Measurements from ENCODE around the gene FABP1. TPM values are rescaled to one million over a fixed set of nuclear protein-coding genes. Genes with fewer than 3 reads are reported as not detected.

The FABP1 gene
- total RNA-seq, 1 donor: not detected

DNA sequence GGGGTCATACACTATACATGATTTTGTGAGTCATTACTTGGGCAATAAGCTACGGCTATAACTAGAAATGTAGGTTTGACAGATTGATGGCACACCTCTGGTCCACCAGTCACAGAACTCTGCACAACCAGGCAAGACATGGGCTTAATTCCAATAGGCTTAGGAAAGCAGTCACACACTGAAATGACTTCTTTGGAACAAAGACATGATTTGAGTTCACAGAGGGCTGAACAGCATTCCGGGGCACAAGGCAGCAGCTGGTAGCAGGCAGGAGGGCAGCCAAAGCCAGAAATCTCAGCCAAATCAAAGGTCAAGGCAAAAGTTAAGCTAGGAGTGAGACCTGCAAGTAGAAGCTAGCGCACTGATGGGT lies 27.4 kb downstream of the FABP1 start:
- H3K27me3 ChIP-seq (ENCODE audit: insufficient read depth, low read length): no peaks in the 10 kb centered on the region
- H2AFZ ChIP-seq (ENCODE audit: low read length): no peak overlapping the region
- H3K9me3 ChIP-seq (ENCODE audit: low read depth, low read length): no peaks in the 10 kb centered on the region
- no peaks in the 10 kb centered on the region for H4K20me1 ChIP-seq (ENCODE audit: insufficient read depth, low read length)
- TF ChIP-seq, protein P1, sequence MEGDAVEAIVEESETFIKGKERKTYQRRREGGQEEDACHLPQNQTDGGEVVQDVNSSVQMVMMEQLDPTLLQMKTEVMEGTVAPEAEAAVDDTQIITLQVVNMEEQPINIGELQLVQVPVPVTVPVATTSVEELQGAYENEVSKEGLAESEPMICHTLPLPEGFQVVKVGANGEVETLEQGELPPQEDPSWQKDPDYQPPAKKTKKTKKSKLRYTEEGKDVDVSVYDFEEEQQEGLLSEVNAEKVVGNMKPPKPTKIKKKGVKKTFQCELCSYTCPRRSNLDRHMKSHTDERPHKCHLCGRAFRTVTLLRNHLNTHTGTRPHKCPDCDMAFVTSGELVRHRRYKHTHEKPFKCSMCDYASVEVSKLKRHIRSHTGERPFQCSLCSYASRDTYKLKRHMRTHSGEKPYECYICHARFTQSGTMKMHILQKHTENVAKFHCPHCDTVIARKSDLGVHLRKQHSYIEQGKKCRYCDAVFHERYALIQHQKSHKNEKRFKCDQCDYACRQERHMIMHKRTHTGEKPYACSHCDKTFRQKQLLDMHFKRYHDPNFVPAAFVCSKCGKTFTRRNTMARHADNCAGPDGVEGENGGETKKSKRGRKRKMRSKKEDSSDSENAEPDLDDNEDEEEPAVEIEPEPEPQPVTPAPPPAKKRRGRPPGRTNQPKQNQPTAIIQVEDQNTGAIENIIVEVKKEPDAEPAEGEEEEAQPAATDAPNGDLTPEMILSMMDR (IDR thresholded peaks at IDR 0.05; ENCODE audit: extremely low read depth, low read depth, low read length): no peak
- H3K4me1 ChIP-seq (ENCODE audit: insufficient read depth, low read length): no peaks in the 10 kb centered on the region
- H3K36me3 ChIP-seq (ENCODE audit: insufficient read depth, low read length): no peaks in the 10 kb centered on the region
- H3K79me2 ChIP-seq (ENCODE audit: insufficient read depth, low read length): no peaks in the 10 kb centered on the region
- H3K27ac ChIP-seq (ENCODE audit: low read depth, low read length): no peak overlapping the region
- no peak overlapping the region for H3K4me2 ChIP-seq (ENCODE audit: insufficient read depth, low read length)
- no peak for DNase-seq (ENCODE audit: insufficient read length, low spot score, missing footprints)
- H3K4me3 ChIP-seq (ENCODE audit: insufficient read depth, low read length): no peak overlapping the region

DNA sequence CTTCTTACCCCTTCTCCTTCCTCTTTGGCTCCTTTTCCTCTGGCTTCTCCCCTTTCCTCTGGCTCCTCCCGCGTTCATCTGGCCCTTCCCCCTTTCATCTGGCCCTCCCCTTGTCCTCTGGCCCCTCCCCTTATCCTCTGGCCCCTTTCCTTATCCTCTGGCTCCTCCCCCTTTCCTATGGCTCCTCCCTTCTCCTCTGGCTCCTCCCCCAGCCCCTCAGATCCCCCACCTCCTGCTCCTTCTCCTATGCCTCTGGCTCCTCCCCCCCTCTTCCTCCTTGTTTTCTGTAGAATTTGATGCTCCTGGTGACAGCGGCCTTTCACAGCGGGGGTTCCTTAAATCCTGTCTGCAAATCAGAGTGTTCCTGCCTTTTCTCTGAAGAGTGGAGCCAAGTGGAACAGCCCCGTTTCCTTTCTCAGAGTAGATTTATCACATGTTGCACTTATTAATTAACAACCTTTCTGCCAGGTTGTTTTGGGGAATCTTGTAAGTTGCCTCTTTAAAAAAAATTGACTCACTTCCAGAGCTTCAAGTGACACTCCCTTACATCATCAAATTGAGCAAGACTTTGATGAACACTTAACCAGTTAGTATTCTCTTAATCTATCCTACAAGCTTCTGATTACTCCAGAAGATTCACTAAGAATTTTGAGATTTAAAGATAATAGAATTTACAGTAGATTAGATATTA lies 27.9 kb downstream of the FABP1 start:
- TF ChIP-seq, protein P1 (IDR thresholded peaks at IDR 0.05; ENCODE audit: extremely low read depth, low read depth, low read length): no peak
- Histone ChIP-seq H3K4me3 (ENCODE audit: insufficient read depth, low read length) (no peak overlapping the region), H3K36me3 (ENCODE audit: insufficient read depth, low read length) (no peaks in the 10 kb centered on the region), H3K27me3 (ENCODE audit: insufficient read depth, low read length) (no peaks in the 10 kb centered on the region), H3K27ac (ENCODE audit: low read depth, low read length) (no peak overlapping the region), H4K20me1 (ENCODE audit: insufficient read depth, low read length) (no peaks in the 10 kb centered on the region), H3K4me1 (ENCODE audit: insufficient read depth, low read length) (no peaks in the 10 kb centered on the region), H3K79me2 (ENCODE audit: insufficient read depth, low read length) (no peaks in the 10 kb centered on the region), H3K9me3 (ENCODE audit: low read depth, low read length) (no peaks in the 10 kb centered on the region), H3K4me2 (ENCODE audit: insufficient read depth, low read length) (no peak overlapping the region), H2AFZ (ENCODE audit: low read length) (no peak overlapping the region)
- no peak for DNase-seq (ENCODE audit: insufficient read length, low spot score, missing footprints)

DNA sequence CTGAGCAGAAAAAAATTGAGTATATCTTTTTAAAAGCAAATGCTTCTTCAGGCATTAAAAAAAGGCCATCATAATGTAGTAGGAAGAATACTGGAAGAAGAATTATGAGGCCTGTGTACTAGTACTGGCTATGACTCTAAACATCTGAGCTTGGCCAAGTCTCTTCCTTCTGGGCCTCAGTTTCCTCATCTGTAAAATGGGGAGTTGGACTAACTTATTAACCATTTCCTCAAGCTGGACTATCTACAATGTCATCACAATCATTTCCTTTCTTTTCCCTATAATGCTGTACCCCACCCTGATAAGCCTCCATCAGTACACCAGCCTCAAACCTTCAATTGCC lies 29.3 kb downstream of the FABP1 start:
- no peak for DNase-seq (ENCODE audit: insufficient read length, low spot score, missing footprints)
- no peaks in the 10 kb centered on the region for H3K27me3 ChIP-seq (ENCODE audit: insufficient read depth, low read length)
- no peak overlapping the region for H3K27ac ChIP-seq (ENCODE audit: low read depth, low read length)
- no peaks in the 10 kb centered on the region for H3K4me1 ChIP-seq (ENCODE audit: insufficient read depth, low read length)
- H3K9me3 ChIP-seq (ENCODE audit: low read depth, low read length): no peaks in the 10 kb centered on the region
- H3K4me2 ChIP-seq (ENCODE audit: insufficient read depth, low read length): no peak overlapping the region
- H3K79me2 ChIP-seq (ENCODE audit: insufficient read depth, low read length): no peaks in the 10 kb centered on the region
- H2AFZ ChIP-seq (ENCODE audit: low read length): no peak overlapping the region
- no peak overlapping the region for H3K4me3 ChIP-seq (ENCODE audit: insufficient read depth, low read length)
- H4K20me1 ChIP-seq (ENCODE audit: insufficient read depth, low read length): no peaks in the 10 kb centered on the region
- no peaks in the 10 kb centered on the region for H3K36me3 ChIP-seq (ENCODE audit: insufficient read depth, low read length)
- TF ChIP-seq, protein P1 (IDR thresholded peaks at IDR 0.05; ENCODE audit: extremely low read depth, low read depth, low read length): no peak

DNA sequence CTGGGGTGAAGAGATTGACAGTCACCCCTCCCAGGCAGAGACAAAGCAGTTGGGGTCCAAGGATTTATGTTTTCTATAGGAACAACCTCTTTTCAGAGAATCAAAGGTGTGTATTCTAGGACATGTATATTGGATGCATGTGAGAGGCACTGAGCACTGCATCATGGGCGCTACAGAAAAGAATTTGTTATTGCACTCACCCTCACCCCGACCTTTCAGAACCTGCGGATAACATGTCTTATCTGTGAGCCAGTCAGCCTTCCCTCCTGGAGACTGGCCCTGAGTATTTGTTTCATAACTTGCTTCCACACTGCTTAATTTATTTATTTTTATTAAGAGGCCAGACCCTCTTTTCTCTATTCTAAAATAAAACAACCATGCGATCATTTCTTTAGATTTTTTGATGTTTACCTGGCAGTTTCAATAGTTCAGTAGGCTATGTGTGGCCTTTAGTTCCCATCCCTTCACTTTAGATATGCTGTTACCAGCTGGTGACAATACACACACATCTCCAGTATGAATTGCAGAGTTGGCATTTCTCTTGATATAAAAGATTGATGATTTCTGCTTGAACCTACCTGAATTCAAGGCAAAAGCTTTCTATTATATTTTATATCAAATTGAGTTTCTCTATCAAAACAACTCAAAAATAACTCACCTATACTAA lies 29.8 kb downstream of the FABP1 start:
- H3K27me3 ChIP-seq (ENCODE audit: insufficient read depth, low read length): no peaks in the 10 kb centered on the region
- H3K4me1 ChIP-seq (ENCODE audit: insufficient read depth, low read length): no peaks in the 10 kb centered on the region
- no peaks in the 10 kb centered on the region for H3K9me3 ChIP-seq (ENCODE audit: low read depth, low read length)
- TF ChIP-seq, protein P1 (IDR thresholded peaks at IDR 0.05; ENCODE audit: extremely low read depth, low read depth, low read length): no peak
- no peak for DNase-seq (ENCODE audit: insufficient read length, low spot score, missing footprints)
- no peak overlapping the region for H3K27ac ChIP-seq (ENCODE audit: low read depth, low read length)
- H3K4me2 ChIP-seq (ENCODE audit: insufficient read depth, low read length): no peak overlapping the region
- H3K4me3 ChIP-seq (ENCODE audit: insufficient read depth, low read length): no peak overlapping the region
- no peak overlapping the region for H2AFZ ChIP-seq (ENCODE audit: low read length)
- H3K36me3 ChIP-seq (ENCODE audit: insufficient read depth, low read length): no peaks in the 10 kb centered on the region
- no peaks in the 10 kb centered on the region for H4K20me1 ChIP-seq (ENCODE audit: insufficient read depth, low read length)
- no peaks in the 10 kb centered on the region for H3K79me2 ChIP-seq (ENCODE audit: insufficient read depth, low read length)
